ENCODE measurements around the gene GDF10. TPM values are rescaled to one million over a fixed set of nuclear protein-coding genes. Genes with fewer than 3 reads are reported as not detected.

The GDF10 gene
- total RNA-seq, 1 donor from 2014 or later, result 1.8 TPM

DNA sequence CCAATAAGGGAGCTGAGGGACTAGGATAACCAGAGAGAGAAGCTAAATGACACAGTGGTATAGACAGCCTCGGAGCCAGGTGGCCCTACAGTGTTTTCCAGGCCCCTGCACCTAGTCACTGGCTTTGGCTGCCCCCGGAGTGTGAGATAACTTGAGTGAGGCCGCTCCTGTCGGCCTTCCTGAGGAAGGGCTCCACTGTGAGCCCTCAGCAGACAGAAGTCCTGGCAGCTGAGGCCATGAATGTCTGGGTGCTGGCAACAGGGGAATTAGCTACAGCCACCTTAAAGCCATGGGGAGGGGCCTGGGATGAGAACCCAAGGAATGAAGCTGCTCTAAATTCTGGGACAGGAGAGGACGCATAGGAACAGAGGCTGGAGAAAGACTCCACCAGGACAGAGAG lies 4.6 kb upstream of the GDF10 start:
- TF ChIP-seq, protein P1, sequence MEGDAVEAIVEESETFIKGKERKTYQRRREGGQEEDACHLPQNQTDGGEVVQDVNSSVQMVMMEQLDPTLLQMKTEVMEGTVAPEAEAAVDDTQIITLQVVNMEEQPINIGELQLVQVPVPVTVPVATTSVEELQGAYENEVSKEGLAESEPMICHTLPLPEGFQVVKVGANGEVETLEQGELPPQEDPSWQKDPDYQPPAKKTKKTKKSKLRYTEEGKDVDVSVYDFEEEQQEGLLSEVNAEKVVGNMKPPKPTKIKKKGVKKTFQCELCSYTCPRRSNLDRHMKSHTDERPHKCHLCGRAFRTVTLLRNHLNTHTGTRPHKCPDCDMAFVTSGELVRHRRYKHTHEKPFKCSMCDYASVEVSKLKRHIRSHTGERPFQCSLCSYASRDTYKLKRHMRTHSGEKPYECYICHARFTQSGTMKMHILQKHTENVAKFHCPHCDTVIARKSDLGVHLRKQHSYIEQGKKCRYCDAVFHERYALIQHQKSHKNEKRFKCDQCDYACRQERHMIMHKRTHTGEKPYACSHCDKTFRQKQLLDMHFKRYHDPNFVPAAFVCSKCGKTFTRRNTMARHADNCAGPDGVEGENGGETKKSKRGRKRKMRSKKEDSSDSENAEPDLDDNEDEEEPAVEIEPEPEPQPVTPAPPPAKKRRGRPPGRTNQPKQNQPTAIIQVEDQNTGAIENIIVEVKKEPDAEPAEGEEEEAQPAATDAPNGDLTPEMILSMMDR (IDR thresholded peaks at IDR 0.05; ENCODE audit: unreplicated experiment), result no peak
- no peak overlapping the region for H3K27ac Mint-ChIP-seq
- peaks cover 88% of the 10 kb centered on the region for H3K27me3 Mint-ChIP-seq (ENCODE audit: low read depth)

DNA sequence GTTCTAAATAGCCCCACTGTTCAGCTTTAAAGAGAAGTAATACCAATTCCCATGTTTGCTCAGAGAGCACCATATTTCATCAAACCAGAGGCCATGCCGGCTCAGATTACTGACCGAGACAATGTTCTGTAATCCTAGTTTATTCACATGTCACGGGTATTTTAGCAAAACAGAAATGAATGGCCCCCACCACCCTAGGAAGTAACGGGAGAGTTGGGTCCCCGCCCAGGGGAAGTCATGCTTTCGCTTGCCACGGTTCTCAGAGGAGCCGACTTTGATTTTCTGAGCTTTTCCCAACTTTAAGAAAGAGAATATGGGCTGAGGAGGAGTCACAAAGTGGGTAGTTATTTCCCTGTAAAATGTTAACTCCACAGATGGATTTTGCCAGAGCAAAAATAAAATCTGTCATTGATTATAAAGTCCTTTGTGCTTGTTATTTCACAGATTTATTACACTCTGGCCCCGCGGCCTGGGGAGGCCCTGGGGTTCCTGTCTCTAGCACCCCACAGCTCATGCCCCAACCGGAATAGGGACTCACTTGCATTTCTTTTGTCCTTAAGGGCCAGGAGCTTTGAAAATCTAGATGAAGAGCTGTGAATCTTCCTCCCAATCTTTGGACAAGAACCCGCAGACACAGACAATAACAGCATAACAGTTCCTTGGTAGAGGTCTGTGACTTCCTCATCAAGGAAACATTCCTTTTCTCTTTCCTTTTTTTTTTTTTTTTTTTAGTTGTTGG lies 3.7 kb upstream of the GDF10 start:
- no peak for DNase-seq (ENCODE audit: low spot score in 2 of 2, unreplicated experiment in 2 of 2)
- H3K27ac Mint-ChIP-seq, result no peak overlapping the region
- no peaks in the 10 kb centered on the region for H3K36me3 Mint-ChIP-seq
- H3K4me1 Mint-ChIP-seq, result peaks cover 8% of the 10 kb centered on the region
- no peaks in the 10 kb centered on the region for H3K9me3 Mint-ChIP-seq
- TF ChIP-seq, protein P1 (IDR thresholded peaks at IDR 0.05; ENCODE audit: unreplicated experiment), result no peak
- peaks cover 91% of the 10 kb centered on the region for H3K27me3 Mint-ChIP-seq (ENCODE audit: low read depth)
- H3K4me3 Mint-ChIP-seq, result no peak overlapping the region

More for the DNA sequence above, 4.6 kb upstream of the GDF10 start:
- no peaks in the 10 kb centered on the region for H3K9me3 Mint-ChIP-seq
- peaks cover 5% of the 10 kb centered on the region for H3K4me1 Mint-ChIP-seq
- no peaks in the 10 kb centered on the region for H3K36me3 Mint-ChIP-seq
- DNase-seq (ENCODE audit: low spot score in 2 of 2, unreplicated experiment in 2 of 2), result no peak
- no peak overlapping the region for H3K4me3 Mint-ChIP-seq

DNA sequence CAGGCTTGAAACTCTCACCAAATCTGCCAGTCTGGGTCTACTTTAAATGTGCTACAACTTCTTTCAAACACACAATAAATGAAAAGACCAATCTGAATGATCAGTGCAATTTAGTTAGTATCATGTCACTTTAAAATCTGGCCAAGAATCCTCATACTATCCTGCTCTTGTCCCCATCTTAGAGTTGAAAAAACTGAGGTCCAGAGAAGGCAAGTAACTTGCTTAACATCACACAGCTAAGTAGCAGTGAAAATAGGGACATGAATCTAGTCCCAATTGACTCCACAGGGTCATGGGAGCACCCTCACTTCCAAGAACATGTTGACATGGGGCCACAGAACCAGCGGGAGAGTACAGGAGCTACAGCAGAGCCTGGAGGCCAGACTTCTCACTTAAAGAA lies 3.1 kb upstream of the GDF10 start:
- no peaks in the 10 kb centered on the region for H3K36me3 Mint-ChIP-seq
- no peak overlapping the region for H3K4me3 Mint-ChIP-seq
- peaks cover 91% of the 10 kb centered on the region for H3K27me3 Mint-ChIP-seq (ENCODE audit: low read depth)
- TF ChIP-seq, protein P1 (IDR thresholded peaks at IDR 0.05; ENCODE audit: unreplicated experiment), result no peak
- H3K27ac Mint-ChIP-seq, result no peak overlapping the region
- H3K4me1 Mint-ChIP-seq, result peaks cover 8% of the 10 kb centered on the region
- DNase-seq (ENCODE audit: low spot score in 2 of 2, unreplicated experiment in 2 of 2), result no peak
- H3K9me3 Mint-ChIP-seq, result no peaks in the 10 kb centered on the region

DNA sequence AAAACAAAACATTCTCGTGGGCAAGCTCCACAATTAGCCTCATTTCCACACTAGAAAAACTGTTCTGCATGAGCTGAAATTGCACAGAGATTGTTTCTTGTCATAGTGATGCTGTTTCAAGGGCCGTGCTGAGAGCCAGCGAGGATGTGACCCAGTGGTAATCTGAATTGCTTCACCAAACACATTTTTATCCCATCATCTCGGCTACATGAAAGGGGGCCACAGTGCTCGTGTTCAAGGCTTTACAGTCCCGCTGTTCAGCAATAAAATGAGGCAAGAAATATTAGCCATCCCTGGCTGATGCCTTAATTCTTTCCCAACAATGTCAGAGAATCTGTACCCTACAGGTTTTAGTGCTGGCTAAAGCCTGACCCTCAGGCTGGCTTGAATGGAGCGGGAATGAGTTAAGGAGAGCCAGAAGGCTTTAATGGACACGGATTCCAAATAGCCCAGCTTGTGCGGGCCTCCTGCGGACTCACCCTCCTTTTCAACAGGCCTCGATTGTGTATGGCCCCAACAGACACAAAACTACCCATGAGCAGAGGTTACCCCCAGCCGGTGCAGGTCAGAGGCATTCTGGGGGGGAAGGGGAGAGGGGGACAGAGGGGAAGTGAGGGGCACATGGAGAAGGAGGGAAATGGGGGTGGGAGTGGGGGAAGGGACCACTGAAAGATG lies 2.0 kb upstream of the GDF10 start:
- no peaks in the 10 kb centered on the region for H3K9me3 Mint-ChIP-seq
- TF ChIP-seq, protein P1 (IDR thresholded peaks at IDR 0.05; ENCODE audit: unreplicated experiment), result no peak
- H3K4me1 Mint-ChIP-seq, result peaks cover 8% of the 10 kb centered on the region

DNA sequence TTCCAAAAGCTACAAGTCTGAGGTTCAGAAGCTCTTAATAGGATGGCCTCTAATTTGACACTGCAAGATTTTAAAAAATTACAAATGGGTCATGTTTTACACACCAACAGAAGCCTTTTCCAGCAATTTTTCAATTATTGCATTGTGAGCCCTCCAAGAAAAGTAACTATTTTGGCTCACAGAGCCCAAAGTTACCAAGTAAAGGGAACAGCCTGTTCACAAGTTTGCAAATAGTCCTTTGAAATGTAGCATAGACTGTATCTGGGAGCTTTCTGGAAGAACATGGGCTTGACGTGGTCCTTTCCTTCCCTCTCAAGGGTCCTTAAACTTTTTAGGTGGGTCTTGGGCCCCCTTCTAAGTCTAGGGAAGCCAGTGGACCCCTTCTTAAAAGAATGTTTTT lies 1.3 kb upstream of the GDF10 start:
- H3K36me3 Mint-ChIP-seq, result no peaks in the 10 kb centered on the region
- no peak overlapping the region for H3K4me3 Mint-ChIP-seq
- TF ChIP-seq, protein P1 (IDR thresholded peaks at IDR 0.05; ENCODE audit: unreplicated experiment), result no peak
- no peak for DNase-seq (ENCODE audit: low spot score in 2 of 2, unreplicated experiment in 2 of 2)
- H3K27ac Mint-ChIP-seq, result no peak overlapping the region
- H3K9me3 Mint-ChIP-seq, result no peaks in the 10 kb centered on the region
- peaks cover 8% of the 10 kb centered on the region for H3K4me1 Mint-ChIP-seq
- H3K27me3 Mint-ChIP-seq (ENCODE audit: low read depth), result peaks cover 93% of the 10 kb centered on the region

More for the DNA sequence above, 2.0 kb upstream of the GDF10 start:
- no peaks in the 10 kb centered on the region for H3K36me3 Mint-ChIP-seq
- no peak overlapping the region for H3K4me3 Mint-ChIP-seq
- no peak for DNase-seq (ENCODE audit: low spot score in 2 of 2, unreplicated experiment in 2 of 2)
- peaks cover 92% of the 10 kb centered on the region for H3K27me3 Mint-ChIP-seq (ENCODE audit: low read depth)
- no peak overlapping the region for H3K27ac Mint-ChIP-seq

All from mesothelial cell of epicardium (in vitro differentiated cells).